NCI-H748 treated with DMSO at 0.1 percent for 48 hours (cell line): ENCODE data around the gene NLRC5.
A peak's percentile ranks its signal among the peaks of the same experiment; 100 is the strongest.

Experiments used
- DNase-seq: peaks from one replicate; lab custom pipeline; 2025; lab: John Stamatoyannopoulos, UW

Gene NLRC5

GRCh38 chr16:57025941-57026777 lies 36.8 kb downstream of the NLRC5 start:
- DNase-seq, result no peak

DNA sequence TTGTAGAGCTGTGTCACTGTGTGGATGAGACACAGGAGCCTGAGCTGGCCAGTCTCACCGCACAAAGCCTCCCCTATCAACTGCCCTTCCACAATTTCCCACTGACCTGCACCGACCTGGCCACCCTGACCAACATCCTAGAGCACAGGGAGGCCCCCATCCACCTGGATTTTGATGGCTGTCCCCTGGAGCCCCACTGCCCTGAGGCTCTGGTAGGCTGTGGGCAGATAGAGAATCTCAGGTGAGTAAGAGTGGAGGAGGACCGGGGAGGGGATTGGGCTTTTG lies 37.4 kb downstream of the NLRC5 start:
- no peak for DNase-seq

GRCh38 chr16:57027067-57027466 lies 37.7 kb downstream of the NLRC5 start:
- no peak for DNase-seq

DNA sequence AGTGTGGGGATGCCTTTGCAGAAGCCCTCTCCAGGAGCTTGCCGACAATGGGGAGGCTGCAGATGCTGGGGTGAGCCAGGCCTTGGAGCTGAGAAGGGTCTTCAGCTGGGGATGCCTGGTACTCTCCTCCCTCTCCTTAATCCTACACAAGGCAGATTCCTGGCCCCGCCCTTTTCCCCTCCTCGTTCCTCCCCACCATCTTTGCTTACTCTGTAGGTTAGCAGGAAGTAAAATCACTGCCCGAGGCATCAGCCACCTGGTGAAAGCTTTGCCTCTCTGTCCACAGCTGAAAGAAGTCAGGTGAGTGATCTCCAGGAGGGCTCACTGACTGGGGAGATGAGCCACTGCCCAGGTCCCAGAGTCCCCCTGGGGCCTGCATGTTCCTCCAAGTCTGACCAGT lies 38.7 kb downstream of the NLRC5 start:
- no peak for DNase-seq

DNA sequence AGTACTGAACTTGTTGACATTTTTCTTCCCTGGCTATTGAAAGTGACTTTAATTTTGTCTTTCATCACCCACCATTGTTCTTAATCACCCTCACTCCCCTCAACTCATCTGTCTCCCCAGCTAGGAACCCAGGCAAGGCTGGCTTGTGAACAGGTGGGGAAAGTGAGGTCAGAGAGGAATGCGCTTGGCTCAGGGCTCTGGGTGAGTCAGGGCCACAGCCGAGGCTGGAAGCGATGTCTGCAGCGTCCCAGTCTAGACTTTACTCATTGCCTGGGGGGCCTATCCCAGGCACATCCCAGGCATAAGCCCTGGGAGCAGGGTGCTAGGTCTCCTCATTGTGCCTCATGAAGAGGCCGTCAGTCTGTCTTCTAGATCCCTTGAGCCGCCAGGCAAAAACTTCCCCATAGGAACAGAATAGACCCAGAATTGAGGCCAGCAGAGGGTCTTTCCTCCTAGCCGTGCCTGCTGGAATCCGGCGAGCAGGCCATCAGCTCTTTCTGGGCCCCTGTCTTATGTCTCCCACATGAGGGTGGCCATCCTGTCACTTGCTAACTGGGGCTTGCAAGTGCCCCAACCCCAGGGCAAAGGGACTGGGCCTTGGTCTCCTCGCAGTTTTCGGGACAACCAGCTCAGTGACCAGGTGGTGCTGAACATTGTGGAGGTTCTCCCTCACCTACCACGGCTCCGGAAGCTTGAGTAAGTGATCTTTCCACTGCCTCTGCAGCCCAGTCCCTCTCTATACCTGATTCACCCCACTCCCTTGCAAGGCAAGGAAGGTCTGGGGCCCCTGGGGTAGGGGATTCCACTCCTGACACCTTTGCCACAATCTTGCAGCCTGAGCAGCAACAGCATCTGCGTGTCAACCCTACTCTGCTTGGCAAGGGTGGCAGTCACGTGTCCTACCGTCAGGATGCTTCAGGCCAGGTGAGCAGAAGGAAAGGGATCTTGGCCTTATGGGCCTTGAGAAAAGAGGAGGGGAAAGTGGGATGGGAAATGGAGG lies 40.1 kb downstream of the NLRC5 start:
- no peak for DNase-seq

- DNase-seq, result no peak
These were observed 41.1 kb downstream of the NLRC5 start for GRCh38 chr16:57030346-57030902.

- no peak for DNase-seq
These were observed 41.8 kb downstream of the NLRC5 start for GRCh38 chr16:57031156-57031555.

- no peak for DNase-seq
These were observed 43.0 kb downstream of the NLRC5 start for GRCh38 chr16:57032346-57032745.

DNA sequence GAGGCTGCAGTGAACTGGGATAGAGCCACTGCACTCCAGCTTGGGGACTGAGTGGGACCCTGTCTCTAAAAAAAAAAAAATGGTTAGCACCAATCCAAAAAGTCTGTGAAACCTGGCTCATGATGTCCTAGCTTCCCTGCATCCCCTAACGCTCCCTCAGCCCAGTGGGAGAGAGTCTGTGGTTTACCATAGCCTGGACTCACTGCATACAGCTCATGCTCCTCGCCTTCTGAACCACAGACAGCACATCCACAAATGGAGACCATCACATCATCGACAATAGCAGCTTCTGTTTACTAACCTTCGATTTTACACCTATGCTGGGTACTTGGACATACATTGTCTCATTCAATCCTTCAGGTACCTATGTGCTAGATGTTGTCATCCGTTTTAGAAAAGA lies 43.6 kb downstream of the NLRC5 start:
- DNase-seq, result no peak

DNA sequence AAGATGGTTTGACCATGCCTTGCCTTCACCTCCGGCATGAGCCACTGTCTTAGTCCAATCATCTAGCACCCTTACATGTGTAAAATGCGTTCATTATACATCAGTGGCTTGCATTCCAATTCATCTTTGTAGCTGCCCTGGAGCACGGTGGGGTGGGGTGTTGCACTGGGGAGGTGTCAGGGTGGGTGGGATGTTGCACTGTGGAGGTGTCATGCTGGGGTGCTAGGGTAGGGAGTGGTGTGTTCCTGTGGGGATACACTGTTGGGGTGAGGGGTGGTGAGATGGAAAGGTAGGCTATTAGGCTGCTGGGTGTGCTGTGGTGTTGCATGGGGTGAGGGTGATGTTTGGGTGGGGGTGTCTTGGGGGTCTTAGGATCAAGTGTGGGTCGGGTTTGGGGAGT lies 47.0 kb downstream of the NLRC5 start:
- no peak for DNase-seq

DNA sequence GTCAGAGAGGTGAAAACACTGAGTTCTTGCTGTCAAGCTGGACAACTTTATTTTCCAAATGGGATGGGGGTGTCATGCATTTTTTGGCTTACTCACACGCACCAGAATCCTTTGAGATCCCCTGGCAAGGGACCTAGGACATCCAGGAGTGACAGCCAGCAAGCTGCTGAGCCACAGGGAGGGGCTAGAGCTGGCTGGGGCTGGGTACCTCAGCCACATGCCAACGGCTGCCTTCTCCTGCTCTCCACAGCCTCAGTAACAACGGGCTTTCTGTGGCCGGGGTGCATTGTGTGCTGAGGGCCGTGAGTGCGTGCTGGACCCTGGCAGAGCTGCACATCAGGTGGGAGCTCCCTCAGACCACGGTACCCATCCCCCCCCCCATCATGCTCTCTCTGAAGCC lies 47.6 kb downstream of the NLRC5 start:
- no peak for DNase-seq

DNA sequence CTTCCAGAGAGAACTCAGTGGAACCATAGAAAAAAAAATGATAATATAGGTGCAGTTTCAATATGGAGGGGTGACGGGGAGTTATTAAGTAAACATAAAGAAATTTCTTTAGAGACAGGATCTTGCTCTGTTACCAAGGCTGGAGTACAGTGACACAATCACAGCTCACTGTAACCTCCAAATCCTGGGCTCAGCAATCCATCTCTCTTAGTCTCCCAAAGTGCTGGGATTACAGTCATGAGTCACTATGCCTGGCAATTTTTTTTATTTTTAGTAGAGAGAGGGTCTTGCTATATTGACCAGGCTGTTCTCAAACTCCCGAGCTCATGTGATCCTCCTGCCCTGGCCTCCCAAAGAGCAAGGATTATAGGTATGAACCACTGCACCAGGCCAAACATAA lies 48.8 kb downstream of the NLRC5 start:
- no peak for DNase-seq

- no peak for DNase-seq
These were observed 49.9 kb downstream of the NLRC5 start for GRCh38 chr16:57039148-57039812.

GRCh38 chr16:57041182-57042156 lies 52.1 kb downstream of the NLRC5 start:
- no peak for DNase-seq

DNA sequence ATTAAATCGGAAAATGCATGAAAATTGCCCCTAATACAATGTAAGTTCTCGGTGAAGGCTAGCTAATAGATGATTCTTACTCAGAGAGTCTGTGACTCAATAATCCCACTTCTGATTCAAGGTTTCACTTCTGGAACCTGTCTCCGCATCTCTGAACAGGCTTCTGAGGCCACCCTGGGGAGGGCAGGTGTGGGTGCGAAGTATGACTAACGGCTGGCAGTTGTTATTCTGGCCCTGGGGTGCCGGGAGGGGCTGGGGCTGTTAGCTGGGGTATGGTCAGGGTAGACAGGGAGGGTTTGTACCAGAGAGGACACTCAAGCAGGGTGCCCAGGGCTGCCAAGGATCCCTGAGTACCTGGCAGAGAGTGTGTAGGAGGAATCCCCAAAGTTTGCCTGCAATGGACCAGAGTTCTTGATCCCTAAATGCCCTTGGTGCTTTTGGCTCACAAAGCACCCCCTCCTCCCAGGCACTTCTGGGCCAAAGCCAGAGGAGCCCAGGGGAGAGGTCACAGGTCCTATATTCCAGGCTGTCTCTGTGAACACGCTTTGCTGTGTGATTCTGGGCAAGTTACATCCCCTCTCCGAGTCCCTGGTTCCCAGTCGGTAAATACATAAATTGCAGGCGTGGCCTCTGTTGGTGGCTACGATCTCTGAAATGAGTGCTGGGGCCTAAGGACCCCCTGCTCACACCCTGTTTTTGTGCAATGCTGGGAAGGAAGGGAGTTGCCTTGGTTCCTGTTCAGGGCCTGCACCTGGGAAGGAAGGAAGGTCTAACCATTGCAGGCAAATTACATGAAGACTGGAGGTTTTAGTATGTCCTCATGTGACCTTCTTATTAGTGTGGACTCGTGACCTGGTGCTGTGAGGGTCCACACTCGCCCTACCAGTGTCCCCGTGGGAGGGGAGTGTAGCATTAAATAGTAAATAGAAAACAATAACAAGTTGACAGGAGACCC lies 53.1 kb downstream of the NLRC5 start:
- no peak for DNase-seq

GRCh38 chr16:57043248-57043647 lies 53.9 kb downstream of the NLRC5 start:
- no peak for DNase-seq

GRCh38 chr16:57044931-57045693 lies 55.8 kb downstream of the NLRC5 start:
- no peak for DNase-seq

- DNase-seq, result peak; percentile 1
These were observed 56.5 kb downstream of the NLRC5 start for GRCh38 chr16:57045694-57046381.

- DNase-seq, result no peak
These were observed 58.7 kb downstream of the NLRC5 start for GRCh38 chr16:57048095-57048494.
